Spleen (tissue), 11 donors: ENCODE measurements around the gene HYDIN. TPM values are rescaled to one million over a fixed set of nuclear protein-coding genes. Genes with fewer than 3 reads are reported as not detected.

Source experiments
- DNase-seq: peaks from one replicate; pipeline ENCODE4 v3.0.0-alpha.2; 2020
- H3K27ac ChIP-seq, 8 donors: fragments of 200-600 bp; sonication (generic) in 7 of 8; 1 replicate in 4 of 8; 2 replicates in 4 of 8; pipeline versions ENCODE4 v1.5.0 to v1.8.0; 2016 to 2021; ENCODE audit warnings: inconsistent platforms in 4 of 8, mild to moderate bottlenecking in 4 of 8, moderate library complexity in 1 of 8
- H3K27me3 ChIP-seq, 7 donors: fragments of 200-600 bp; sonication (generic) in 6 of 7; replicated peaks in 1 of 7; 1 replicate in 4 of 7; 2 replicates in 3 of 7; pipeline versions ENCODE4 v1.5.0 to v1.8.0; 2016 to 2021; ENCODE audit warnings: inconsistent platforms in 3 of 7, mild to moderate bottlenecking in 1 of 7
- H3K36me3 ChIP-seq, 6 donors: fragments of 200-600 bp; sonication (generic) in 5 of 6; 1 replicate in 4 of 6; 2 replicates in 2 of 6; pipeline versions ENCODE4 v1.5.0 to v1.8.0; 2016 to 2021; ENCODE audit warnings: inconsistent platforms in 2 of 6
- H3K4me1 ChIP-seq, 6 donors: fragments of 200-600 bp; sonication (generic) in 5 of 6; 1 replicate in 3 of 6; 2 replicates in 3 of 6; pipeline versions ENCODE4 v1.5.0 to v1.8.0; 2016 to 2021; ENCODE audit warnings: inconsistent platforms in 3 of 6
- H3K4me3 ChIP-seq, 8 donors: fragments of 200-600 bp; sonication (generic) in 7 of 8; 1 replicate in 4 of 8; 2 replicates in 4 of 8; pipeline versions ENCODE4 v1.5.0 to v1.8.0; 2016 to 2021; ENCODE audit warnings: inconsistent platforms in 4 of 8, mild to moderate bottlenecking in 4 of 8, moderate library complexity in 2 of 8
- H3K9me3 ChIP-seq, 8 donors: fragments of 200-600 bp; sonication (generic) in 7 of 8; 1 replicate in 4 of 8; 2 replicates in 4 of 8; pipeline versions ENCODE4 v1.5.0 to v1.8.0; 2016 to 2021; ENCODE audit warnings: inconsistent platforms in 4 of 8
- CTCF ChIP-seq, 11 experiments: fragments of 200-600 bp in 7 of 11; fragments of 450-650 bp in 4 of 11; sonication (generic) in 4 of 11; IDR thresholded peaks in 8 of 11; conservative IDR thresholded peaks in 3 of 11; 1 replicate in 7 of 11; 2 replicates in 4 of 11; pipeline versions ENCODE4 v1.4.0 to v1.8.0; 2016 to 2021; ENCODE audit warnings: antibody characterized with exemption in 11 of 11, inconsistent platforms in 4 of 11, mild to moderate bottlenecking in 1 of 11
- POLR2A ChIP-seq, 3 donors: fragments of 450-650 bp; IDR thresholded peaks; one replicate each; pipeline ENCODE4 v1.5.1; 2017; ENCODE audit warnings: antibody characterized with exemption in 3 of 3, mild to moderate bottlenecking in 1 of 3
- POLR2AphosphoS5 ChIP-seq, 3 donors: sonication (generic); formaldehyde crosslinking; IDR thresholded peaks; one replicate each; pipeline ENCODE4 v1.5.1; 2017; ENCODE audit warnings: antibody characterized with exemption in 3 of 3
- WGBS, 5 donors: extraction: QIAGEN DNeasy Blood & Tissue Kit in 3 of 5; methylation state at CpG; one replicate each; pipeline versions ENCODE4 v1.1.5 to v1.1.7; 2013 to 2018; 5-methylcytosine and 5-hydroxymethylcytosine counted together
- intact Hi-C: fragments of 100-400 bp; cut with DNase I; formaldehyde crosslinking; loops from one replicate; pipeline ENCODE4 v1.15.0; 2023; ENCODE audit warnings: low total_unique reads
- polyA plus RNA-seq, 3 donors: library from polyadenylated mRNA; stranded (reverse); fragments of 200-250 nt; gene quantifications; one replicate each; pipeline ENCODE4 v1.2.1, GENCODE V29; 2013
- total RNA-seq, 7 donors: library from RNA; depleted of rRNA in 3 of 7; stranded (reverse); fragments of >200 nt in 3 of 7; fragmentation: NEBNext Ultra II Directional in 4 of 7; extraction: Animal tissue kit (Norgen Biotek cat#: 25700) in 4 of 7; gene quantifications; one replicate each; pipeline versions ENCODE4 v1.1.0 to v1.2.1, GENCODE V29; 2016 to 2021
- donor health status: healthy with polysubstance abuse.
- donor health status: DM: no; HTN: no; CAD: no; lungs with moderate emphysema.
- donor health status: DM: no; HTN: no; CAD: no.
- donor health status: Bipolar disorder and iron deficiency.
- donor health status: healthy.
- donor health status: DM: no; HTN: no; CAD: no.
- donor health status: DM: yes; HTN: yes; CAD: no.

The HYDIN gene
- total and polyA plus RNA-seq, 10 donors, result 0.05 to 2.2 (median 0.42) TPM

GRCh38 chr16:71226229-71227141, 4.0 kb downstream of the HYDIN start:
- intact Hi-C loops, result no loop called here
- no peak for DNase-seq
- H3K4me3 ChIP-seq, result no peak overlapping the region
- WGBS, 5 donors, result 63 to 84% (median 75%) methylated on average over 5 of the region's 5 CpGs
- no peaks in the 10 kb centered on the region for H3K4me1 ChIP-seq
- H3K36me3 ChIP-seq, result no peaks in the 10 kb centered on the region
- no peak overlapping the region for H3K27ac ChIP-seq
- H3K9me3 ChIP-seq, result peaks cover 11 to 68% (median 55%) of the 10 kb centered on the region in 8 donors
- peaks cover 0 to 24% (median 13%) of the 10 kb centered on the region in 7 donors for H3K27me3 ChIP-seq
- TF ChIP-seq POLR2A (IDR thresholded peaks at IDR 0.05) (no peak), CTCF (IDR thresholded peaks at IDR 0.05 in 8 of 11, conservative IDR thresholded peaks at IDR 0.05 in 3 of 11) (no peak), POLR2AphosphoS5 (IDR thresholded peaks at IDR 0.05) (no peak)

DNA sequence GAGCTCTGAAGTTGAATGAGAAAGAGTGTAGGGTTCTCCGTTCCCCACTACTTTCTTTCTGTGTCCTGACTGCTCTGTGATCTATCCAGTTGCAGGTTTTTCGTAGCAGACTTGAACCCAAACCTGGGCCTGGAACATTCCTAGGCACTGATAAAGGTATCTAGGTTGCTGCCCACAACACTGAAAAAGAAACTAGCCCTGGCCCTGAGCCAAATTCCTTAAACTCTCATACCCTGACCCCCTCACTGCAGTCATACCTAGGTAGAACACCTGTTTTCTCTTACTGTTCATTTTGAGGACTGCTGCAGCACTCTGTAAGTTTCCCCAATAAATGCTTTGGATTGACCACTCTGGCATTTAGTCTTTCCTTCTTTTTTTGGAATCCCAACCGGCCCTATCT, 5.4 kb downstream of the HYDIN start:
- H3K27me3 ChIP-seq, result peaks cover 0 to 11% (median 3%) of the 10 kb centered on the region in 7 donors
- 81 to 94% (median 88%) methylated on average over 3 of the region's 3 CpGs for WGBS, 5 donors
- no peaks in the 10 kb centered on the region for H3K36me3 ChIP-seq
- no peaks in the 10 kb centered on the region for H3K4me1 ChIP-seq
- no peak overlapping the region for H3K4me3 ChIP-seq
- H3K9me3 ChIP-seq, result peaks cover 11 to 72% (median 57%) of the 10 kb centered on the region in 8 donors
- DNase-seq, result no peak
- intact Hi-C loops, result no loop called here
- TF ChIP-seq POLR2AphosphoS5 (IDR thresholded peaks at IDR 0.05), result no peak
- no peak for TF ChIP-seq POLR2A (IDR thresholded peaks at IDR 0.05)
- no peak for TF ChIP-seq CTCF (IDR thresholded peaks at IDR 0.05 in 8 of 11, conservative IDR thresholded peaks at IDR 0.05 in 3 of 11)
- H3K27ac ChIP-seq, result no peak overlapping the region

- H3K27me3 ChIP-seq, result peaks cover 0 to 5% (median 0%) of the 10 kb centered on the region in 7 donors
- 72 to 85% (median 77%) methylated on average over 4 of the region's 4 CpGs for WGBS, 5 donors
- TF ChIP-seq CTCF (IDR thresholded peaks at IDR 0.05 in 8 of 11, conservative IDR thresholded peaks at IDR 0.05 in 3 of 11) (no peak), POLR2AphosphoS5 (IDR thresholded peaks at IDR 0.05) (no peak), POLR2A (IDR thresholded peaks at IDR 0.05) (no peak)
- peaks cover 0 to 7% (median 0%) of the 10 kb centered on the region in 6 donors for H3K4me1 ChIP-seq
- no peak overlapping the region for H3K4me3 ChIP-seq
- peaks cover 0 to 18% (median 14%) of the 10 kb centered on the region in 8 donors for H3K9me3 ChIP-seq
- intact Hi-C loops, result loop anchor here (10.0 kb wide), 1 partner anchor 96 kb away; no protein-coding TSS in a partner anchor
- no peak for DNase-seq
- H3K36me3 ChIP-seq, result no peaks in the 10 kb centered on the region
- no peak overlapping the region for H3K27ac ChIP-seq
These were observed 12.1 kb downstream of the HYDIN start for GRCh38 chr16:71218306-71218963.

- 84 to 93% (median 89%) methylated on average over 4 of the region's 4 CpGs for WGBS, 5 donors
- Histone ChIP-seq H3K4me3 (no peak overlapping the region), H3K9me3 (peaks cover 0 to 14% (median 8%) of the 10 kb centered on the region in 8 donors), H3K4me1 (peaks cover 0 to 7% (median 0%) of the 10 kb centered on the region in 6 donors), H3K36me3 (no peaks in the 10 kb centered on the region), H3K27me3 (peaks cover 0 to 5% (median 0%) of the 10 kb centered on the region in 7 donors), H3K27ac (no peak overlapping the region)
- intact Hi-C loops, result loop anchor here (10.0 kb wide), 1 partner anchor 97 kb away; no protein-coding TSS in a partner anchor
- no peak for TF ChIP-seq CTCF (IDR thresholded peaks at IDR 0.05 in 8 of 11, conservative IDR thresholded peaks at IDR 0.05 in 3 of 11)
- TF ChIP-seq POLR2AphosphoS5 (IDR thresholded peaks at IDR 0.05), result no peak
- no peak for TF ChIP-seq POLR2A (IDR thresholded peaks at IDR 0.05)
- no peak for DNase-seq
These were observed 13.0 kb downstream of the HYDIN start for GRCh38 chr16:71217506-71217905.
